ENCODE measurements around the gene WNT5B.
A peak's percentile ranks its signal among the peaks of the same experiment; 100 is the strongest.
"Not testable (repeated sequence)": the region's sequence is repeated elsewhere in the genome, so short reads cannot be mapped to it uniquely, and the experiment has no call there.

Gene WNT5B

DNA sequence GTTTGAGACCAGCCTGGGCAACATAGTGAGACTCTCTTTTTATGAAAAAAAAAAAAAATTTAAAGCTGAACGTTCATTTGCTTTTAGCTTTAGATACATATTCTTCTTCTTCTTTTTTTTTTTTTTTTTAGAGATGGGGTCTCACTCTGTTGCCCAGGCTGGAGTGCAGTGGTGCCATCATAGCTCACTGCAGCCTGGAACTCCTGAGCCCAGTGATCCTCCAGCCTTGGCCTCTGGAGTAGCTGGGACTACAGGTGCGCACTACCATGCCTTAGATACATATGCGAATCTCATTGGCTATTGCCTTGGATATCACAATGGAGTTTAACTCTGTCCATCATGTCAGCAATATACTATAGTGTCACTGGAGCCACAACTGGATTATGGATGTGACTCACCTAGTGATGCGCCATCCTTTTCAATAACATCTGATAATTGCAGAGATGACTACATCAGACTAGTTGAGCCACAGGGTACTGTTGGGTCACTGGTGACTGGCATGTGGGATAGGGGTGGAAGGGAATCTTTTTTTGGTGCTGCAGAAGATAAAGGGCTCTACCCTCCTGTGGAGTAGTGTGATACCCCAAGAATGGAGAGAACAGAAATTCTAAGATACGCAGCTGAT, 59.2 kb downstream of the WNT5B start:
- no peaks in the 10 kb centered on the region for H3K9me3 ChIP-seq (ENCODE audit: control insufficient read depth in 5 of 5, low read length in 5 of 5)
- no peak overlapping the region for H3K9ac ChIP-seq (ENCODE audit: low read length in 5 of 5)
- H3K36me3 ChIP-seq (ENCODE audit: control insufficient read depth in 5 of 5, insufficient read depth in 5 of 5, low read length in 5 of 5): no peaks in the 10 kb centered on the region
- peaks cover 0 to 25% (median 22%) of the 10 kb centered on the region in 5 donors for H3K4me1 ChIP-seq (ENCODE audit: control insufficient read depth in 5 of 5, insufficient read depth in 5 of 5, low read length in 5 of 5)
- no peak overlapping the region for H3K27ac ChIP-seq (ENCODE audit: low read depth, low read length)
- no peaks in the 10 kb centered on the region for H3K27me3 ChIP-seq (ENCODE audit: control insufficient read depth in 5 of 5, insufficient read depth in 4 of 5, low read length in 5 of 5)
- H3K4me3 ChIP-seq (ENCODE audit: low read depth in 1 of 5, low read length in 5 of 5): no peak overlapping the region

DNA sequence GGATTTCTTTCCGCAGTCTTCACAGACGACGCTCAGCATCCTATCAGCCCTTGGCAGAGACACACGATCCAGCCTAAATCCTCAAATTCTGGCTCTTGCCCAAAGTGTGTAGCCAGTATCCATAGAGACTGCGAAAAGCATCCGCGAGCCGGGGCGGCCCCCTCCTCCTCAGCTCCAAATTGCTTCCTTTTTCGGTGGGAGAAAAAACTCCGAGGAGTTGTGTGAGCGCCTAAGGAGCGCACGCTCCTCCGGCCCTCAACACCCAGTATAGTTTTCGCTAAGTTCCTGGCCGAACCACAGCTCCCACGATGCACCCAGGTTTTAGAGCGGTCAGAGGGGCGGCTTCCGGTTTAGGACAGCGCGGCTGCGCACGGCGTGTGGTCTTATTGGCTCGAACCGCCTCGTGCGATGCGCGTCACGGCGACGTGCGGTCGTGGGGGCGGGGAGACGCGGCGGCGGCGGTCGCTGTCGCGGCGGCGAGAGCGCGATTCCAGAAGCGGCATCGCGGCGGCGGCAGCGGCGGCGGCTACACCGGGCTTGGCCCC, 61.6 kb downstream of the WNT5B start, which contains the start of gene ADIPOR2:
TSS of gene ADIPOR2 (plus strand) at position 493 of the 545 bp plus-strand sequence. CDS start 63,274 bp downstream, outside the sequence.
- Histone ChIP-seq H3K36me3 (ENCODE audit: control insufficient read depth in 5 of 5, insufficient read depth in 5 of 5, low read length in 5 of 5) (peaks cover 0 to 5% (median 0%) of the 10 kb centered on the region in 5 donors), H3K4me3 (ENCODE audit: low read depth in 1 of 5, low read length in 5 of 5) (peak within 1 kb of the TSS; percentile 89 to 95 (median 94)), H3K4me1 (ENCODE audit: control insufficient read depth in 5 of 5, insufficient read depth in 5 of 5, low read length in 5 of 5) (peaks cover 0 to 43% (median 38%) of the 10 kb centered on the region in 5 donors), H3K27ac (ENCODE audit: low read depth, low read length) (peak within 1 kb of the TSS; percentile 97), H3K27me3 (ENCODE audit: control insufficient read depth in 5 of 5, insufficient read depth in 4 of 5, low read length in 5 of 5) (no peaks in the 10 kb centered on the region), H3K9me3 (ENCODE audit: control insufficient read depth in 5 of 5, low read length in 5 of 5) (no peaks in the 10 kb centered on the region), H3K9ac (ENCODE audit: low read length in 5 of 5) (peak within 1 kb of the TSS; percentile 84 to 94 (median 93))

DNA sequence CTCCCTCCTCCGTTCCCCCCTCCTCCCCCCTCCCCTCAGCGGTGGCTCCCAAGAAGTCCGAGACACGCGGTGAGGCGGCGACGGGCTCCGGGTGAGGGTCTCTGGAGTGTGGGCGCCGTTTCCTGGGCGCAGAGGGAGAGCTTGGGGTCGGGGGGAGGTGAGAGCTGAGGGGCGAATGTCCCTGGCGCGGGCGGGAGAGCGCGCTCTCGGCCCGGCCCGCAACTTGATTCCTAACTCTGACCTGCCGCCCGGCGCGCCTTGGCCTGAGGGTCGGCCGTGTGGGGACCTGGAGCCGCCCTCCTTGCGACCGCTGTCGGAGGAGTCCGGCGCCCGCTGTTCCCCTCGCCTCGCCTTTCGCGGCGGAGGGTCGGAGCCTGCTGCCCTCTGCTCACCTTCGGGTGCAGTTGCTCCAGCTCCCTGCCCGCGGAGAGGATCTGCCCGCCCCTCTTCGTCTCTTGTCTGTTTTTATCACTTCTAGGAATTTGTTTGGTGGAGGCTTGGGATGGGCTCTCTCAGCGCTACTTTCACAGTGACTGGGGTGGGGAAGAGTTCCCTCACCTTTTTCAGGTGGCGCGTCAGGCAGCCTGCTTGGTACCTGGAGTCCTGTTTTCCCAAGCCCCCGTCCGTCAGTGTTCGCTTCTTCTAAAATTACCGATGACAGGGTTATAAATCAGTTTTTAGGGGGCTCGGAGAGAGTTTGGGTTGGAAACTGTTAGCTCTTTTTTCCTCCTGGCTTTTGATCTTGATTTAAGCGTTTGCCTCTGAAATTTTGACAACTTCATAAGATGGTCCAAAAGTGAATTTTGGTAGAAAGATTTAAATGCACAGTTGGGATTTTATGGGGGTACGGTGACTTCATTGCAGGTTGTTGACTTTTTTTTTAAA, 62.3 kb downstream of the WNT5B start:
- Histone ChIP-seq H3K27ac (ENCODE audit: low read depth, low read length) (peak overlapping the region; percentile 97), H3K36me3 (ENCODE audit: control insufficient read depth in 5 of 5, insufficient read depth in 5 of 5, low read length in 5 of 5) (peaks cover 0 to 5% (median 0%) of the 10 kb centered on the region in 5 donors), H3K4me3 (ENCODE audit: low read depth in 1 of 5, low read length in 5 of 5) (peak overlapping the region; percentile 89 to 95 (median 94)), H3K27me3 (ENCODE audit: control insufficient read depth in 5 of 5, insufficient read depth in 4 of 5, low read length in 5 of 5) (no peaks in the 10 kb centered on the region), H3K9me3 (ENCODE audit: control insufficient read depth in 5 of 5, low read length in 5 of 5) (no peaks in the 10 kb centered on the region), H3K9ac (ENCODE audit: low read length in 5 of 5) (peak overlapping the region; percentile 84 to 94 (median 93)), H3K4me1 (ENCODE audit: control insufficient read depth in 5 of 5, insufficient read depth in 5 of 5, low read length in 5 of 5) (peaks cover 0 to 50% (median 44%) of the 10 kb centered on the region in 5 donors)

DNA sequence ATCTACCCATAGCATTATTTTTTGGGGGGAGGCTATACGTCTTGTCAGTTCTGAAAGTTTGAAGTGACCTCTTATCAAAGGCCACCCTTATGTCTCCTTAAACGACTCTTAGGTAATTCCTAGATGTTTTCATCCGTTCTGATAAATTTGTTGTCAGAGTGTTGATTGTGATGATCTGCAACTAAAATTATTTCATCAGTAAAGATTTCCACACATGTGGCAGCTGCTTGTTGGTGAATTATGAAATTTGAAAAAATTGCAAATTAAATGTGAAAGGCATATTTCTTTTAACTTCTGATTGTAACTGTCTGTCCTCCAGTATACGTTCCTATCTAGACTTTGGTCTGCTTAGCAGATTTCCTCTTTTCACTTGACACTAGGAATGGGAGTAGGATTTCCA, 63.2 kb downstream of the WNT5B start:
- H3K36me3 ChIP-seq (ENCODE audit: control insufficient read depth in 5 of 5, insufficient read depth in 5 of 5, low read length in 5 of 5): peaks cover 0 to 5% (median 0%) of the 10 kb centered on the region in 5 donors
- peak overlapping the region; percentile 97 for H3K27ac ChIP-seq (ENCODE audit: low read depth, low read length)
- peaks cover 0 to 58% (median 51%) of the 10 kb centered on the region in 5 donors for H3K4me1 ChIP-seq (ENCODE audit: control insufficient read depth in 5 of 5, insufficient read depth in 5 of 5, low read length in 5 of 5)
- no peaks in the 10 kb centered on the region for H3K27me3 ChIP-seq (ENCODE audit: control insufficient read depth in 5 of 5, insufficient read depth in 4 of 5, low read length in 5 of 5)
- H3K9ac ChIP-seq (ENCODE audit: low read length in 5 of 5): peak overlapping the region in 4 of 5 donors; percentile 84 to 94 (median 94)
- peak overlapping the region; percentile 89 to 95 (median 94) for H3K4me3 ChIP-seq (ENCODE audit: low read depth in 1 of 5, low read length in 5 of 5)
- no peaks in the 10 kb centered on the region for H3K9me3 ChIP-seq (ENCODE audit: control insufficient read depth in 5 of 5, low read length in 5 of 5)

DNA sequence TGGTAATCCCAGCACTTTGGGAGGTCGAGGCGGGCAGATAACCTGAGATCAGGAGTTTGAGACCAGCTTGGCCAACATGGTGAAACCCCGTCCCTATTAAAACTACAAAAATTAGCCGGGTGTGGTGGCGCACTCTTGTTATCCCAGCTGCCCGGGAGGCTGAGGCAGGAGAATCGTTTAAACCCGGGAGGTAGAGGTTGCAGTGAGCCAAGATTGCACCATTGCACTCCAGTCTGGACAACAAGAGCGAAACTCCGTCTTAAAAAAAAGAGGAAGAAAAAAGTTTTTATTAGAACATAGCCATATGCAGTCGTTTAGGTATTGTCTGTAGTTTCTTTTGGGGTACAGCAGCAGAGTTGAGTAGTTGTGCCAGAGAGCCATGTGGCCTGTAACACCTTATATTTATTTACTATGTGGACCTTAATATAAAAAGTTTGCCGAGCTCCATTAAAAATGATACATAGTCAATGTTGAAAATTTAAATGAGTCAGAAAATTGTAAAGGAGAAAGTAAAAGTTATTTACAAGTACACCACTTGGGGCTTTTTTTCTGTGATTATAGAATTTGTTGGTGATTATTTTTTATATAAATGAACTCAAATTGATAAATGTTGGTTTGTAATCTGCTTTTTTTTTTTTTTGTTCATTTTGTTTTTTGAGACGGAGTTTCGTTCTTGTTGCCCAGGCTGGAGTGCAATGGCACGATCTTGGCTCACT, 64.0 kb downstream of the WNT5B start:
- H3K9ac ChIP-seq (ENCODE audit: low read length in 5 of 5): peak overlapping the region in 1 of 5 donors; percentile 93
- peaks cover 0 to 5% (median under 1%) of the 10 kb centered on the region in 5 donors for H3K36me3 ChIP-seq (ENCODE audit: control insufficient read depth in 5 of 5, insufficient read depth in 5 of 5, low read length in 5 of 5)
- H3K4me1 ChIP-seq (ENCODE audit: control insufficient read depth in 5 of 5, insufficient read depth in 5 of 5, low read length in 5 of 5): peaks cover 0 to 66% (median 59%) of the 10 kb centered on the region in 5 donors
- no peaks in the 10 kb centered on the region for H3K27me3 ChIP-seq (ENCODE audit: control insufficient read depth in 5 of 5, insufficient read depth in 4 of 5, low read length in 5 of 5)
- peak overlapping the region in 3 of 5 donors; percentile 50 to 95 (median 89) for H3K4me3 ChIP-seq (ENCODE audit: low read depth in 1 of 5, low read length in 5 of 5)
- peak overlapping the region; percentile 97 for H3K27ac ChIP-seq (ENCODE audit: low read depth, low read length)
- no peaks in the 10 kb centered on the region for H3K9me3 ChIP-seq (ENCODE audit: control insufficient read depth in 5 of 5, low read length in 5 of 5)

DNA sequence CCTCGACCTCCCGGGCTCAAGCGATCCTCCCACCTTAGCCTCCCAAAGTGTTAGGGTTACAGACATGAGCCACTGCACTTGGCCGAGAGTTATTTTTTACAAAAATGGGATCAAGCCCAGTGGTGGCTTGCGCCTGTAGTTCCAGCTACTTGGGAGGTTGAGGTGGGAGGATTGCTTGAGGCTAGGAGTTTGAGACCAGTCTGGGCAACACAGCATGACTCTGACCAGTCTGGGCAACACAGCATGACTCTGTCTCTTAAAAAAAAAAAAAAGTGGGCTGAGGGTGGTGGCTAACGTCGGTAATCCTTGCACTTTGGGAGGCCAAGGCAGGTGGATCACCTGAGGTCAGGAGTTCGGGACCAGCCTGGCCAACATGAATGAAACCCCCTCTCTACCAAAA, 66.1 kb downstream of the WNT5B start:
- not testable (repeated sequence) for H3K4me3 ChIP-seq (ENCODE audit: low read depth in 1 of 5, low read length in 5 of 5); H3K36me3 ChIP-seq (ENCODE audit: control insufficient read depth in 5 of 5, insufficient read depth in 5 of 5, low read length in 5 of 5); H3K9me3 ChIP-seq (ENCODE audit: control insufficient read depth in 5 of 5, low read length in 5 of 5); H3K9ac ChIP-seq (ENCODE audit: low read length in 5 of 5); H3K27me3 ChIP-seq (ENCODE audit: control insufficient read depth in 5 of 5, insufficient read depth in 4 of 5, low read length in 5 of 5)
- H3K27ac ChIP-seq (ENCODE audit: low read depth, low read length): peak overlapping the region; percentile 97
- peaks cover 0 to 79% (median 61%) of the 10 kb centered on the region in 5 donors for H3K4me1 ChIP-seq (ENCODE audit: control insufficient read depth in 5 of 5, insufficient read depth in 5 of 5, low read length in 5 of 5)

DNA sequence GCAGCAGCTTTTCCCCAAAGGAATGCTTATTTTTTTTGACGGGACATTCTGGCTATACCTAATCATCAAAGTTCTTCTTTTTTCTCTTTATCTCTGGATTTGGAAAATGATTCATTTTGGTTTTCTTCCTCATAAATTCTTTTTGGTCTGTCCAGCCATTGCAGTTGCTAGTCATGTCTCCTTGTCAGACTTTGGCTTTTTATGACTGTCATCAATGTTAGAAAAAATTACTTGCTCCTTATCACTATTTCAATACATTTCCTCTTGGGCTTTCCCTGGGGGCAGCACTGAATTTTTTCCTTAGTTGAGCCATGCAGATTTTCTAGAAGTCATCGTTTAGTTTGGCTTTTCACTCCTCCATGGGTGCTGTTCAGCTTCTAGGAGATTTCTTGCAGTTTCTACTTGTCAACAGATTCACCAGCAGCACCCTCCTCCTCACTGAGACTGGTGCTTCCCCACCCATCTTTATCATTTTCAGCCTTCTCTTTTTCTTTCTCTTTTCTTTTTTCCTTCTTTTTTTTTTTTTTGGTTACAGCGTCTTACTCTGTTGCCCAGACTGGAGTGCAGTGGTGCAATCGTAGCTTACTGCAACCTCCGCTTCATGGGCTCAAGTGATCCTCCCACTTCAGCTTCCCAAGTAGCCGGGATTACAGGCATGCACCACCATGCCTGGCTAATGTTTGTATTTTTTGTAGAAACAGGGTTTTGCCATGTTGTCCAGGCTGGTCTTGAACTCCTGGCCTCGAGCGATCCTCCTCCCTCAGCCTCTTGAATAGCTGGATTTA, 67.0 kb downstream of the WNT5B start:
- H3K36me3 ChIP-seq (ENCODE audit: control insufficient read depth in 5 of 5, insufficient read depth in 5 of 5, low read length in 5 of 5): peaks cover 0 to 5% (median 2%) of the 10 kb centered on the region in 5 donors
- peak overlapping the region in 1 of 5 donors; percentile 22 for H3K4me3 ChIP-seq (ENCODE audit: low read depth in 1 of 5, low read length in 5 of 5)
- peak overlapping the region; percentile 42 for H3K27ac ChIP-seq (ENCODE audit: low read depth, low read length)
- no peaks in the 10 kb centered on the region for H3K27me3 ChIP-seq (ENCODE audit: control insufficient read depth in 5 of 5, insufficient read depth in 4 of 5, low read length in 5 of 5)
- H3K4me1 ChIP-seq (ENCODE audit: control insufficient read depth in 5 of 5, insufficient read depth in 5 of 5, low read length in 5 of 5): peaks cover 0 to 76% (median 56%) of the 10 kb centered on the region in 5 donors
- no peaks in the 10 kb centered on the region for H3K9me3 ChIP-seq (ENCODE audit: control insufficient read depth in 5 of 5, low read length in 5 of 5)
- no peak overlapping the region for H3K9ac ChIP-seq (ENCODE audit: low read length in 5 of 5)

DNA sequence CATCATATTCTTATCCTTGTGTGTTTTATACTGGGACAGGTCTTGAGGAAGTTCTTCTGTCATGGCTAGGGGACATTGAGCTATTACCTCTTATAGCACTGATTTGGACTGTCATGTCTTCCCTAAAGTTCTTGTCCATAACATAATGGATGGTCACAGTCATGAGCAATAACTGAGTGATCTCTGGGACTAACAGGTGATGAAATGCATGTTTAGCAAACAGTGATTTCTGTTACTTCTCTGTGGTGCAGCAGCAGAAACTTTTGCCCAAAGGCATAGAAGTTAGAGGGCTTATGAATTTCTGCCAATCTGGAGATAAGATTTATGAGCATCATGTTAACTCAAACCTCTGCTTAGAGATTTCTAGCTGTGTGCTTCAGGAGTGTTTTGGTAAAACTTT, 67.8 kb downstream of the WNT5B start:
- Histone ChIP-seq H3K27ac (ENCODE audit: low read depth, low read length) (peak overlapping the region; percentile 42), H3K4me1 (ENCODE audit: control insufficient read depth in 5 of 5, insufficient read depth in 5 of 5, low read length in 5 of 5) (peaks cover 0 to 72% (median 52%) of the 10 kb centered on the region in 5 donors), H3K9ac (ENCODE audit: low read length in 5 of 5) (no peak overlapping the region), H3K36me3 (ENCODE audit: control insufficient read depth in 5 of 5, insufficient read depth in 5 of 5, low read length in 5 of 5) (peaks cover 0 to 5% (median 2%) of the 10 kb centered on the region in 5 donors), H3K9me3 (ENCODE audit: control insufficient read depth in 5 of 5, low read length in 5 of 5) (no peaks in the 10 kb centered on the region), H3K4me3 (ENCODE audit: low read depth in 1 of 5, low read length in 5 of 5) (no peak overlapping the region), H3K27me3 (ENCODE audit: control insufficient read depth in 5 of 5, insufficient read depth in 4 of 5, low read length in 5 of 5) (no peaks in the 10 kb centered on the region)

All from subcutaneous abdominal adipose tissue (tissue), 5 donors.